K562 (cell line): ENCODE data around the gene PPP1R14D. TPM values are rescaled to one million over a fixed set of nuclear protein-coding genes. Genes with fewer than 3 reads are reported as not detected.

ENCODE experiments used
- ATAC-seq: fragments of 200-7000 bp; cut with Tn5 transposase; 3 replicates; pipeline ENCODE4 v1.9.1; 2020; ENCODE audit warnings: moderate library complexity
- BruUV-seq: library from RNA; stranded (reverse); fragments of 400-500 nt; replicated peaks from 2 replicates; lab custom pipeline; 2021; lab: Mats Ljungman, UMichigan
- CTCF ChIA-PET: fragments of 300-600 bp; formaldehyde crosslinking; extraction: SDS; loops from one replicate; lab custom pipeline; 2021; ENCODE audit warnings: low intra/inter-chr PET ratio; lab: Yijun Ruan, JAX
- POLR2A ChIA-PET: fragments of 300-600, 350-650 bp; sonication (Branson Sonifier 250); formaldehyde crosslinking; extraction: SDS; loops from one replicate; lab custom pipeline; 2021; ENCODE audit warnings: antibody characterized with exemption, inconsistent platforms; lab: Yijun Ruan, JAX
- DNase-seq, 4 experiments: peaks; one replicate each; pipeline versions ENCODE4 v3.0.0 to v3.0.0-alpha.2; 2011 to 2018; ENCODE audit warnings: low spot score in 3 of 4, mixed read lengths in 3 of 4; ENCODE audit errors: extremely low read depth in 1 of 4
- FAIRE-seq: peaks from 2 replicates; lab custom pipeline; 2011; peaks lifted over from hg19 to GRCh38; lab: Jason Lieb, UNC
- H2AFZ ChIP-seq: 2 replicates; pipeline ENCODE4 v1.6.0; 2011; ENCODE audit warnings: low read depth, low read length, control low read depth, inconsistent platforms
- H3K27ac ChIP-seq: fragments of 200-600 bp; 3 replicates; pipeline ENCODE4 v1.8.0; 2011; ENCODE audit warnings: low read depth, mild to moderate bottlenecking, control low read depth, inconsistent platforms, low read length, moderate library complexity, mixed read lengths; ENCODE audit errors: extremely low read depth
- H3K27me3 ChIP-seq, 2 experiments: fragments of 300-600 bp in 1 of 2; 2 replicates in 1 of 2; 3 replicates in 1 of 2; pipeline versions ENCODE4 v1.6.0 to v1.8.0; 2011; ENCODE audit warnings: inconsistent platforms in 2 of 2, low read length in 2 of 2, mild to moderate bottlenecking in 1 of 2, mixed read lengths in 1 of 2, moderate library complexity in 1 of 2; ENCODE audit not compliant: control insufficient read depth in 2 of 2, insufficient read depth in 2 of 2
- H3K36me3 ChIP-seq: fragments of 300-600 bp; 3 replicates; pipeline ENCODE4 v1.8.0; 2011; ENCODE audit warnings: mild to moderate bottlenecking, low read length, inconsistent platforms; ENCODE audit not compliant: control insufficient read depth, insufficient read depth
- H3K4me1 ChIP-seq, 2 experiments: fragments of 200-600 bp in 1 of 2; replicated peaks in 1 of 2; 2 replicates in 1 of 2; 3 replicates in 1 of 2; pipeline versions ENCODE4 v1.5.1 to v1.8.0; 2011; ENCODE audit warnings: inconsistent platforms in 2 of 2, low read length in 2 of 2, mild to moderate bottlenecking in 1 of 2, mixed read lengths in 1 of 2, moderate library complexity in 1 of 2; ENCODE audit not compliant: control insufficient read depth in 2 of 2, insufficient read depth in 2 of 2
- H3K4me2 ChIP-seq: 2 replicates; pipeline ENCODE4 v1.6.1; 2011; ENCODE audit warnings: low read length, control low read depth, inconsistent platforms, mixed read lengths; ENCODE audit not compliant: insufficient read depth
- H3K4me3 ChIP-seq: fragments of 200-600 bp; sonication (generic), shearing (Covaris generic); 2 replicates; pipeline ENCODE4 v1.5.1; 2016; ENCODE audit warnings: control low read depth, inconsistent platforms
- H3K79me2 ChIP-seq: fragments of 200-600 bp; 3 replicates; pipeline ENCODE4 v1.8.0; 2011; ENCODE audit warnings: low read length, inconsistent platforms; ENCODE audit not compliant: control insufficient read depth, insufficient read depth
- H3K9ac ChIP-seq, 2 experiments: 2 replicates each; pipeline versions ENCODE4 v1.6.0 to v1.6.1; 2011; ENCODE audit warnings: low read depth in 2 of 2, low read length in 2 of 2, control low read depth in 1 of 2, inconsistent platforms in 1 of 2, mild to moderate bottlenecking in 1 of 2, mixed read lengths in 1 of 2; ENCODE audit not compliant: insufficient read depth in 1 of 2
- H3K9me1 ChIP-seq: one replicate; pipeline ENCODE4 v1.6.0; 2011; ENCODE audit warnings: inconsistent platforms, mild to moderate bottlenecking, low read length, moderate library complexity; ENCODE audit not compliant: control insufficient read depth, insufficient read depth
- H3K9me3 ChIP-seq: replicated peaks from 2 replicates; pipeline ENCODE4 v1.5.1; 2011; ENCODE audit warnings: low read depth, low read length, inconsistent platforms; ENCODE audit not compliant: control insufficient read depth, insufficient read depth
- H4K20me1 ChIP-seq: replicated peaks from 2 replicates; pipeline ENCODE4 v1.6.1; 2011; ENCODE audit warnings: low read length, inconsistent platforms, mixed read lengths; ENCODE audit not compliant: control insufficient read depth, insufficient read depth
- BRCA1 ChIP-seq, 2 experiments: fragments of 450-650 bp in 1 of 2; sonication (generic) in 1 of 2; formaldehyde crosslinking in 1 of 2; IDR thresholded peaks; 2 replicates each; pipeline versions ENCODE4 v1.5.0 to v1.6.1; 2017 to 2020; ENCODE audit warnings: mild to moderate bottlenecking in 1 of 2, missing genetic modification reagents in 1 of 2
- CBX1 ChIP-seq: sonication (generic); IDR thresholded peaks from 2 replicates; pipeline ENCODE4 v1.6.1; 2016; ENCODE audit warnings: antibody characterized with exemption, low read depth, mild to moderate bottlenecking
- CHCHD3 ChIP-seq: fragments of 250-450 bp; sonication (Bioruptor Pico); IDR thresholded peaks from 2 replicates; pipeline ENCODE4 v2.1.2; 2022; ENCODE audit warnings: mild to moderate bottlenecking
- CSDE1 ChIP-seq, 2 experiments: fragments of 450-650 bp; IDR thresholded peaks; 2 replicates each; pipeline ENCODE4 v1.6.1; 2016; ENCODE audit warnings: mild to moderate bottlenecking in 1 of 2
- FOXK1 ChIP-seq: sonication (generic); formaldehyde crosslinking; IDR thresholded peaks from 2 replicates; pipeline ENCODE4 v1.8.0; 2022; ENCODE audit warnings: missing genetic modification reagents, mild to moderate bottlenecking, borderline replicate concordance
- GABPA ChIP-seq: fragments of 200-800 bp; sonication (Bioruptor generic); conservative IDR thresholded peaks from 2 replicates; pipeline ENCODE4 v1.6.1; 2016; ENCODE audit warnings: low read depth, missing genetic modification characterization, missing compliant biosample characterization
- HES1 ChIP-seq: fragments of 450-650 bp; IDR thresholded peaks from 2 replicates; pipeline ENCODE4 v1.6.1; 2016; ENCODE audit warnings: low read depth, mild to moderate bottlenecking, moderate library complexity
- ILF3 ChIP-seq: fragments of 450-650 bp; IDR thresholded peaks from 2 replicates; pipeline ENCODE4 v1.6.1; 2018; ENCODE audit warnings: antibody characterized with exemption, mild to moderate bottlenecking, moderate library complexity, borderline replicate concordance
- NR4A1 ChIP-seq, 2 experiments: fragments of 250-450 bp in 1 of 2; fragments of 450-650 bp in 1 of 2; sonication (Bioruptor Pico) in 1 of 2; IDR thresholded peaks; 2 replicates each; pipeline versions ENCODE4 v1.4.0 to v1.6.1; 2016 to 2020; ENCODE audit warnings: mild to moderate bottlenecking in 2 of 2, missing compliant biosample characterization in 1 of 2, missing genetic modification characterization in 1 of 2, moderate library complexity in 1 of 2
- ZNF140 ChIP-seq: fragments of 250-450 bp; sonication (Bioruptor Pico); IDR thresholded peaks from 2 replicates; pipeline ENCODE4 v1.8.0; 2021; ENCODE audit warnings: moderate library complexity, mild to moderate bottlenecking, inconsistent platforms
- ZNF239 ChIP-seq: fragments of 250-450 bp; sonication (Bioruptor Pico); IDR thresholded peaks from 2 replicates; pipeline ENCODE4 v1.4.0; 2020; ENCODE audit warnings: mild to moderate bottlenecking
- WGBS: fragments of 100-300 bp; shearing (Covaris generic); methylation state at CpG from one replicate; pipeline ENCODE4 v1.1.6; 2016; ENCODE audit warnings: low coverage, mixed read lengths; ENCODE audit not compliant: insufficient coverage; ENCODE audit errors: missing lambda C conversion rate; 5-methylcytosine and 5-hydroxymethylcytosine counted together
- in situ Hi-C: fragments of 300-500 bp; cut with MboI; formaldehyde crosslinking; loops from 4 replicates; pipeline ENCODE4 v1.15.0; 2018; ENCODE audit warnings: inconsistent platforms, mixed read lengths
- intact Hi-C: fragments of 100-400 bp; cut with micrococcal nuclease; formaldehyde crosslinking; loops from 2 replicates; pipeline ENCODE4 v1.14.2; 2022
- polyA plus RNA-seq, 8 experiments: library from polyadenylated mRNA; depleted of rRNA in 4 of 8; stranded (reverse) in 5 of 8; unstranded in 3 of 8; fragments of >200 nt; fragmentation: Nextera tagmentation in 2 of 8; fragmentation: Illumina TruSeq in 1 of 8; extraction: Ambion mirVana in 2 of 8; extraction: Trizol in 1 of 8; gene quantifications; 2 replicates each; pipeline versions ENCODE4 v1.2.1 to v1.2.3, GENCODE V29; 2011 to 2014; ENCODE audit warnings: inconsistent platforms in 1 of 8, missing spikeins in 1 of 8
- total RNA-seq, 7 experiments: library from RNA; depleted of rRNA in 6 of 7; stranded (reverse); fragments of >200 nt in 6 of 7; fragmentation: Illumina TruSeq in 2 of 7; extraction: Trizol in 2 of 7; gene quantifications; 2 replicates each; pipeline versions ENCODE4 v1.2.1 to v1.2.3, GENCODE V29; 2011 to 2021; ENCODE audit warnings: low replicate concordance in 1 of 7
- TF ChIP-seq, protein P1 (sequence below): conservative IDR thresholded peaks from 2 replicates; pipeline ENCODE4 v1.6.1; 2011; ENCODE audit warnings: low read depth, mild to moderate bottlenecking, low read length; ENCODE audit not compliant: control insufficient read depth
- TF ChIP-seq, protein P2 (sequence below): fragments of 450-650 bp; IDR thresholded peaks from 2 replicates; pipeline ENCODE4 v1.7.1; 2018; ENCODE audit warnings: mild to moderate bottlenecking, low read depth; ENCODE audit not compliant: partially characterized antibody

Gene PPP1R14D
- total and polyA plus RNA-seq, 9 of the 15 experiments (the other 6 are each of a cell fraction or from before 2014, with no cell fraction given) = 0.11 to 0.18 TPM; not detected in 7

DNA sequence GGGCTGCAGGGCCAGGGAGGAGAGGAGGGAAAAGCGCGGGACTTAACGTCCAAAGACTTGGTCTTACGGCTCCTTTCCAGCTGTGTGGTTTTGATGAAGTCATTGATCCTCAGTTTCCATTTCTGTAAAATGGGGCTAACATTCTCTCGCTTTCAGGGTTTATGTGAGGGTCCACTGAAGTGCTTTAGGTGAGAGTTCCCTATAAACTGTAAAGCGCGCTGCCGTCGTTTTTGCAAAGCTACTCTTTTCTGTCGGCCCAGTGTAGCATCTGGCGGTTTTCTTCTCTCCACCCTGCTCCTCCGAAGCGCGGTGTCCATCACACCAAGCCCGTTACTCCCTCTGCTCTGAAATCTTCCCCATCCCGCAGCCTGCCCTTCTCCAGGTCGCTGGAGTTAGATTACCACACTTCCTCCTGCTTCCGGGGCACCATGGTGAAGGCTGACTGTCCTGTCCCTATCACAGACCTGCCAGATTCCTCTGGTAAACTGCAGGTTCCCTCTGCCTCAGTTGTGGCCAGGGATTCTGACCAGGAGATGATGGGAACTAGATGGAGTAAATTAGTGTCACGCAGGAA, 20.5 kb downstream of the PPP1R14D start:
- peak overlapping the region; percentile 81 for H3K4me3 ChIP-seq
- no peak for ATAC-seq
- 40% methylated on average over 16 of the region's 19 CpGs for WGBS
- H3K9me3 ChIP-seq = no peaks in the 10 kb centered on the region; the same call in 1 of the 2 replicates
- POLR2A ChIA-PET = interaction anchor here (0.7 to 1.8 kb wide), 4 partner anchors 8 to 340 kb away, joined by 3 to 12 read pairs (median 3); no protein-coding TSS in a partner anchor
- intact Hi-C loops = no loop called here
- CTCF ChIA-PET = no interaction called here
- H3K4me2 ChIP-seq = peak overlapping the region; percentile 98
- in situ Hi-C loops = no loop called here
- no peaks in the 10 kb centered on the region for H3K9me1 ChIP-seq
- H3K79me2 ChIP-seq = peaks cover 19% of the 10 kb centered on the region
- H3K9ac ChIP-seq = peak overlapping the region; percentile 56 to 89
- peaks cover 23% of the 10 kb centered on the region for H3K36me3 ChIP-seq
- H3K27me3 ChIP-seq = no peaks in the 10 kb centered on the region
- H3K4me1 ChIP-seq = peaks cover 15 to 17% of the 10 kb centered on the region in 2 experiments; a peak in 4 of 5 replicates
- H4K20me1 ChIP-seq = no peaks in the 10 kb centered on the region
- H2AFZ ChIP-seq = peak overlapping the region; percentile 100
- no TSS peak for BruUV-seq
- peak overlapping the region; percentile 16; the same call in 2 of the 3 replicates for H3K27ac ChIP-seq
- no peak for DNase-seq
- no peak for FAIRE-seq
- TF ChIP-seq CSDE1 (IDR thresholded peaks at IDR 0.05) (no peak), ZNF140 (CRISPR knock-in tag) (no peak), FOXK1 (CRISPR knock-in tag) (no peak), ILF3 (no peak), HES1 (no peak), GABPA (no peak), BRCA1 (IDR thresholded peaks at IDR 0.05) (no peak), BRCA1 (CRISPR knock-in tag; IDR thresholded peaks at IDR 0.05) (no peak), CBX1 (peak; percentile 84; the same call in 1 of the 2 replicates), ZNF239 (CRISPR knock-in tag) (no peak), NR4A1 (CRISPR knock-in tag; IDR thresholded peaks at IDR 0.05) (no peak), NR4A1 (tag; IDR thresholded peaks at IDR 0.05) (no peak), CHCHD3 (no peak)
- TF ChIP-seq, protein P1, sequence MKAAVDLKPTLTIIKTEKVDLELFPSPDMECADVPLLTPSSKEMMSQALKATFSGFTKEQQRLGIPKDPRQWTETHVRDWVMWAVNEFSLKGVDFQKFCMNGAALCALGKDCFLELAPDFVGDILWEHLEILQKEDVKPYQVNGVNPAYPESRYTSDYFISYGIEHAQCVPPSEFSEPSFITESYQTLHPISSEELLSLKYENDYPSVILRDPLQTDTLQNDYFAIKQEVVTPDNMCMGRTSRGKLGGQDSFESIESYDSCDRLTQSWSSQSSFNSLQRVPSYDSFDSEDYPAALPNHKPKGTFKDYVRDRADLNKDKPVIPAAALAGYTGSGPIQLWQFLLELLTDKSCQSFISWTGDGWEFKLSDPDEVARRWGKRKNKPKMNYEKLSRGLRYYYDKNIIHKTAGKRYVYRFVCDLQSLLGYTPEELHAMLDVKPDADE = no peak
- TF ChIP-seq, protein P2, sequence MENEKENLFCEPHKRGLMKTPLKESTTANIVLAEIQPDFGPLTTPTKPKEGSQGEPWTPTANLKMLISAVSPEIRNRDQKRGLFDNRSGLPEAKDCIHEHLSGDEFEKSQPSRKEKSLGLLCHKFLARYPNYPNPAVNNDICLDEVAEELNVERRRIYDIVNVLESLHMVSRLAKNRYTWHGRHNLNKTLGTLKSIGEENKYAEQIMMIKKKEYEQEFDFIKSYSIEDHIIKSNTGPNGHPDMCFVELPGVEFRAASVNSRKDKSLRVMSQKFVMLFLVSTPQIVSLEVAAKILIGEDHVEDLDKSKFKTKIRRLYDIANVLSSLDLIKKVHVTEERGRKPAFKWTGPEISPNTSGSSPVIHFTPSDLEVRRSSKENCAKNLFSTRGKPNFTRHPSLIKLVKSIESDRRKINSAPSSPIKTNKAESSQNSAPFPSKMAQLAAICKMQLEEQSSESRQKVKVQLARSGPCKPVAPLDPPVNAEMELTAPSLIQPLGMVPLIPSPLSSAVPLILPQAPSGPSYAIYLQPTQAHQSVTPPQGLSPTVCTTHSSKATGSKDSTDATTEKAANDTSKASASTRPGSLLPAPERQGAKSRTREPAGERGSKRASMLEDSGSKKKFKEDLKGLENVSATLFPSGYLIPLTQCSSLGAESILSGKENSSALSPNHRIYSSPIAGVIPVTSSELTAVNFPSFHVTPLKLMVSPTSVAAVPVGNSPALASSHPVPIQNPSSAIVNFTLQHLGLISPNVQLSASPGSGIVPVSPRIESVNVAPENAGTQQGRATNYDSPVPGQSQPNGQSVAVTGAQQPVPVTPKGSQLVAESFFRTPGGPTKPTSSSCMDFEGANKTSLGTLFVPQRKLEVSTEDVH = peak; percentile 76
